HepG2 (cell line): ENCODE results near the gene P2RX3. TPM values are rescaled to one million over a fixed set of nuclear protein-coding genes. Genes with fewer than 3 reads are reported as not detected.

Experiments used
- ATAC-seq: fragments of 200-7000 bp; cut with Tn5 transposase; 3 replicates; pipeline ENCODE4 v1.9.1; 2020; ENCODE audit warnings: mild to moderate bottlenecking, moderate library complexity
- BruUV-seq: library from RNA; stranded (reverse); fragments of 400-500 nt; replicated peaks from 2 replicates; lab custom pipeline; 2021; lab: Mats Ljungman, UMichigan
- CTCF ChIA-PET: fragments of 300-600 bp; formaldehyde crosslinking; extraction: SDS; loops from one replicate; lab custom pipeline; 2021; ENCODE audit warnings: low total read pairs, inconsistent platforms, low intra/inter-chr PET ratio; lab: Yijun Ruan, JAX
- POLR2A ChIA-PET: fragments of 350-600 bp; sonication (Branson Sonifier 250); formaldehyde crosslinking; loops from one replicate; lab custom pipeline; 2020; ENCODE audit warnings: antibody characterized with exemption, inconsistent platforms; lab: Yijun Ruan, JAX
- DNase-seq: peaks from one replicate; pipeline ENCODE4 v3.0.0-alpha.2; 2015; ENCODE audit warnings: low spot score
- FAIRE-seq: peaks from 3 replicates; lab custom pipeline; 2011; peaks lifted over from hg19 to GRCh38; lab: Jason Lieb, UNC
- H2AFZ ChIP-seq: one replicate; pipeline ENCODE4 v1.6.1; 2011; ENCODE audit warnings: low read length, inconsistent platforms
- H3K27ac ChIP-seq: fragments of 300-600 bp; 3 replicates; pipeline ENCODE4 v1.8.0; 2011; ENCODE audit warnings: mixed run types, mild to moderate bottlenecking, mixed read lengths, low read length, inconsistent platforms; ENCODE audit not compliant: insufficient read depth; ENCODE audit errors: extremely low read length
- H3K27me3 ChIP-seq, 2 experiments: fragments of 200-600 bp in 1 of 2; 2 replicates in 1 of 2; 3 replicates in 1 of 2; pipeline versions ENCODE4 v1.6.0 to v1.8.0; 2011; ENCODE audit warnings: low read length in 2 of 2, mild to moderate bottlenecking in 2 of 2, moderate library complexity in 2 of 2, inconsistent platforms in 1 of 2; ENCODE audit not compliant: insufficient read depth in 2 of 2, control insufficient read depth in 1 of 2
- H3K36me3 ChIP-seq, 2 experiments: fragments of 200-600 bp in 1 of 2; replicated peaks in 1 of 2; 2 replicates in 1 of 2; 3 replicates in 1 of 2; pipeline versions ENCODE4 v1.5.1 to v1.8.0; 2011; ENCODE audit warnings: low read length in 2 of 2, inconsistent platforms in 1 of 2; ENCODE audit not compliant: insufficient read depth in 2 of 2, control insufficient read depth in 1 of 2
- H3K4me1 ChIP-seq: 2 replicates; pipeline ENCODE4 v1.5.1; 2012; ENCODE audit warnings: low read length, inconsistent platforms; ENCODE audit not compliant: insufficient read depth
- H3K4me2 ChIP-seq: 2 replicates; pipeline ENCODE4 v1.6.0; 2011; ENCODE audit warnings: low read depth, low read length, inconsistent platforms
- H3K4me3 ChIP-seq, 3 experiments: fragments of 200-600 bp in 1 of 3; sonication (generic), shearing (Covaris generic) in 1 of 3; replicated peaks in 1 of 3; 2 replicates each; pipeline ENCODE4 v1.5.1; 2011 to 2016; ENCODE audit warnings: low read length in 3 of 3, inconsistent platforms in 2 of 3, low read depth in 2 of 3, mild to moderate bottlenecking in 2 of 3, control low read depth in 1 of 3, mixed read lengths in 1 of 3; ENCODE audit not compliant: insufficient read depth in 1 of 3
- H3K79me2 ChIP-seq: one replicate; pipeline ENCODE4 v1.6.1; 2011; ENCODE audit warnings: low read length, inconsistent platforms; ENCODE audit not compliant: insufficient read depth
- H3K9ac ChIP-seq: 2 replicates; pipeline ENCODE4 v1.6.0; 2011; ENCODE audit warnings: mild to moderate bottlenecking, low read depth, low read length, inconsistent platforms; ENCODE audit not compliant: insufficient read depth
- H3K9me3 ChIP-seq: 2 replicates; pipeline ENCODE4 v1.5.1; 2012; ENCODE audit warnings: mild to moderate bottlenecking, low read length
- H4K20me1 ChIP-seq: 2 replicates; pipeline ENCODE4 v1.6.0; 2011; ENCODE audit warnings: inconsistent platforms, mild to moderate bottlenecking, low read length, moderate library complexity; ENCODE audit not compliant: insufficient read depth
- ATF2 ChIP-seq: sonication (generic); formaldehyde crosslinking; IDR thresholded peaks from 2 replicates; pipeline ENCODE4 v1.4.0; 2020; ENCODE audit warnings: missing genetic modification reagents
- GMEB2 ChIP-seq: IDR thresholded peaks from 2 replicates; pipeline ENCODE4 v1.6.1; 2016; ENCODE audit warnings: missing biosample characterization, missing genetic modification reagents, low read depth
- PRDM10 ChIP-seq: sonication (generic); formaldehyde crosslinking; IDR thresholded peaks from 2 replicates; pipeline ENCODE4 v1.4.0; 2020; ENCODE audit warnings: low read depth, missing genetic modification reagents
- SP5 ChIP-seq: IDR thresholded peaks from 2 replicates; pipeline ENCODE4 v1.6.1; 2016; ENCODE audit warnings: low read depth, borderline replicate concordance
- THAP11 ChIP-seq: IDR thresholded peaks from 2 replicates; pipeline ENCODE4 v1.6.1; 2016; ENCODE audit warnings: missing biosample characterization, missing genetic modification reagents
- ZBTB46 ChIP-seq: sonication (generic); formaldehyde crosslinking; IDR thresholded peaks from 2 replicates; pipeline ENCODE4 v1.4.0; 2020; ENCODE audit warnings: mild to moderate bottlenecking, missing genetic modification reagents, borderline replicate concordance
- ZC3H4 ChIP-seq: sonication (generic); formaldehyde crosslinking; IDR thresholded peaks from 2 replicates; pipeline ENCODE4 v1.4.0; 2020; ENCODE audit warnings: missing genetic modification reagents, borderline replicate concordance
- ZNF619 ChIP-seq: sonication (generic); formaldehyde crosslinking; IDR thresholded peaks from 2 replicates; pipeline ENCODE4 v1.4.0; 2020; ENCODE audit warnings: mild to moderate bottlenecking, missing genetic modification reagents
- ZNF891 ChIP-seq: sonication (generic); formaldehyde crosslinking; IDR thresholded peaks from 2 replicates; pipeline ENCODE4 v1.5.0; 2020; ENCODE audit warnings: mild to moderate bottlenecking, missing genetic modification reagents
- WGBS: methylation state at CpG from one replicate; pipeline ENCODE4 v1.1.6; 2017; ENCODE audit warnings: low lambda C conversion rate; 5-methylcytosine and 5-hydroxymethylcytosine counted together
- in situ Hi-C: cut with HindIII; loops from 2 replicates; pipeline ENCODE4 v1.10.0; 2017; ENCODE audit warnings: low pct_unique_long_range_greater_than_20kb; ENCODE audit not compliant: extremely low pct_ligation_motif_present
- intact Hi-C: fragments of 100-400 bp; cut with micrococcal nuclease; formaldehyde crosslinking; loops from one replicate; pipeline ENCODE4 v1.10.0; 2022; ENCODE audit not compliant: unreplicated experiment
- polyA plus RNA-seq, 8 experiments: library from polyadenylated mRNA; depleted of rRNA in 3 of 8; stranded (reverse) in 7 of 8; unstranded in 1 of 8; fragments of >200 nt; fragmentation: Illumina TruSeq in 4 of 8; extraction: Trizol in 4 of 8; gene quantifications; 2 replicates each; pipeline versions ENCODE4 v1.2.1 to v1.2.3, GENCODE V29; 2011 to 2016; ENCODE audit warnings: low read depth in 4 of 8, missing spikeins in 1 of 8, mixed read lengths in 1 of 8; ENCODE audit not compliant: insufficient read depth in 1 of 8
- total RNA-seq, 5 experiments: library from RNA; depleted of rRNA; stranded (reverse); fragments of >200 nt; fragmentation: Illumina TruSeq; extraction: Trizol; gene quantifications; 2 replicates each; pipeline ENCODE4 v1.2.3, GENCODE V29; 2016; ENCODE audit warnings: low read depth in 1 of 5

Gene P2RX3
- total and polyA plus RNA-seq, 2 of the 13 experiments (the other 11 are each of a cell fraction or from before 2014, with no cell fraction given) = 0.08 TPM; not detected in 1

GRCh38 chr11:57300785-57301184 is 37.4 kb upstream of the P2RX3 start (continued):
- TF ChIP-seq GMEB2 (no peak), ATF2 (no peak), ZNF891 (CRISPR knock-in tag) (no peak)

GRCh38 chr11:57301711-57302423 is 36.3 kb upstream of the P2RX3 start:
- POLR2A ChIA-PET = no interaction called here
- no peak overlapping the region for H3K4me3 ChIP-seq
- CTCF ChIA-PET = no interaction called here
- TF ChIP-seq THAP11 (CRISPR knock-in tag) = no peak
- no peak for TF ChIP-seq PRDM10 (CRISPR knock-in tag)
- no peak for TF ChIP-seq ZNF619 (CRISPR knock-in tag)
- TF ChIP-seq ZBTB46 (CRISPR knock-in tag) = no peak
- no peak for TF ChIP-seq ZC3H4 (CRISPR knock-in tag)
- no peak for TF ChIP-seq SP5
- H3K79me2 ChIP-seq = peaks cover 6% of the 10 kb centered on the region
- DNase-seq (no peak), FAIRE-seq (no peak), ATAC-seq (no peak)
- H3K27me3 ChIP-seq = no peaks in the 10 kb centered on the region
- in situ Hi-C loops = no loop called here
- intact Hi-C loops = no loop called here
- peaks cover 37% of the 10 kb centered on the region for H3K4me1 ChIP-seq
- BruUV-seq = no TSS peak
- H3K9ac ChIP-seq = no peak overlapping the region
- peaks cover 7% of the 10 kb centered on the region; the same call in 1 of the 2 replicates for H3K9me3 ChIP-seq
- WGBS = 100% methylated on average over 5 of the region's 27 CpGs
- H2AFZ ChIP-seq = no peak overlapping the region
- no peaks in the 10 kb centered on the region for H4K20me1 ChIP-seq
- H3K4me2 ChIP-seq = no peak overlapping the region
- H3K27ac ChIP-seq = no peak overlapping the region
- H3K36me3 ChIP-seq = peaks cover 19 to 46% of the 10 kb centered on the region in 2 experiments; a peak in 4 of 5 replicates
